Stimulated activated naive B cell treated with anti-CD40 and anti-IgM and Interleukin-4, amounts not matched to agents 10 μg/mL and 1 μg/mL and 100 μg/mL, for 72 hours (primary cell): ENCODE measurements around the gene INO80B.
"Not testable (repeated sequence)": the region's sequence is repeated elsewhere in the genome, so short reads cannot be mapped to it uniquely, and the experiment has no call there.

Experiments
- ATAC-seq, 2 donors: fragments of 150-1000 bp; cut with Tn5 transposase; replicated peaks; 2 replicates each; pipeline ENCODE4 v1.10.0; 2021; ENCODE audit warnings: moderate library complexity in 1 of 2
- DNase-seq: peaks from one replicate; pipeline ENCODE4 v3.0.0; 2021
- H3K27ac Mint-ChIP-seq: one replicate; pipeline ENCODE4 v1.8.0; 2022; ENCODE audit warnings: mild to moderate bottlenecking, mixed read lengths
- H3K27me3 Mint-ChIP-seq, 2 donors: one replicate each; pipeline ENCODE4 v1.8.0; 2022; ENCODE audit warnings: mixed read lengths in 2 of 2
- H3K36me3 Mint-ChIP-seq, 2 donors: one replicate each; pipeline ENCODE4 v1.8.0; 2022; ENCODE audit warnings: mixed read lengths in 2 of 2, mild to moderate bottlenecking in 1 of 2
- H3K4me1 Mint-ChIP-seq, 2 donors: one replicate each; pipeline ENCODE4 v1.8.0; 2022; ENCODE audit warnings: mixed read lengths in 2 of 2, mild to moderate bottlenecking in 1 of 2
- H3K4me3 Mint-ChIP-seq, 2 donors: one replicate each; pipeline ENCODE4 v1.8.0; 2022; ENCODE audit warnings: mild to moderate bottlenecking in 2 of 2, mixed read lengths in 2 of 2, moderate library complexity in 1 of 2
- H3K9me3 Mint-ChIP-seq, 2 donors: one replicate each; pipeline ENCODE4 v1.8.0; 2022; ENCODE audit warnings: mixed read lengths in 2 of 2, mild to moderate bottlenecking in 1 of 2

INO80B gene

GRCh38 chr2:74420443-74421103 lies 34.3 kb upstream of the INO80B start:
- peak overlapping the region; percentile 95 for H3K27ac Mint-ChIP-seq
- DNase-seq, ATAC-seq, H3K27me3 Mint-ChIP-seq, H3K9me3 Mint-ChIP-seq: not testable (repeated sequence)
- peaks cover 6 to 11% of the 10 kb centered on the region in 2 donors for H3K36me3 Mint-ChIP-seq
- H3K4me3 Mint-ChIP-seq, result peak overlapping the region; percentile 94
- H3K4me1 Mint-ChIP-seq, result peaks cover 32 to 70% of the 10 kb centered on the region in 2 donors

- Mint-ChIP-seq H3K9me3 (no peaks in the 10 kb centered on the region), H3K27me3 (no peaks in the 10 kb centered on the region), H3K4me3 (peak within 1 kb of the TSS; percentile 94), H3K27ac (peak within 1 kb of the TSS; percentile 95), H3K4me1 (peaks cover 27 to 62% of the 10 kb centered on the region in 2 donors), H3K36me3 (peaks cover 11 to 17% of the 10 kb centered on the region in 2 donors)
- DNase-seq (peak; percentile 95), ATAC-seq (peak; percentile 91 to 94)
Measured at GRCh38 chr2:74421221-74421870, 33.5 kb upstream of the INO80B start, which contains the start of the genes C2orf81 and WDR54. Gene C2orf81, minus strand, starts transcription at chr2:74421619. Its CDS starts 59 bp downstream, at chr2:74421560. Gene WDR54, plus strand, starts transcription at chr2:74421730. Its CDS starts 424 bp downstream, at chr2:74422154.

GRCh38 chr2:74423231-74424095 lies 31.4 kb upstream of the INO80B start:
- Mint-ChIP-seq H3K27ac (peak overlapping the region; percentile 11), H3K4me3 (peak overlapping the region in 1 of 2 donors; percentile 94), H3K27me3 (no peaks in the 10 kb centered on the region), H3K9me3 (no peaks in the 10 kb centered on the region), H3K4me1 (peaks cover 15 to 49% of the 10 kb centered on the region in 2 donors), H3K36me3 (peaks cover 17 to 27% of the 10 kb centered on the region in 2 donors)
- DNase-seq (no peak), ATAC-seq (no peak)

- H3K36me3 Mint-ChIP-seq, result peaks cover 20 to 30% of the 10 kb centered on the region in 2 donors
- H3K4me3 Mint-ChIP-seq, result no peak overlapping the region
- H3K27ac Mint-ChIP-seq, result no peak overlapping the region
- DNase-seq (no peak), ATAC-seq (no peak)
- peaks cover 15 to 42% of the 10 kb centered on the region in 2 donors for H3K4me1 Mint-ChIP-seq
- no peaks in the 10 kb centered on the region for H3K27me3 Mint-ChIP-seq
- no peaks in the 10 kb centered on the region for H3K9me3 Mint-ChIP-seq
Measured at GRCh38 chr2:74424139-74424992, 30.5 kb upstream of the INO80B start.

GRCh38 chr2:74424995-74425406 lies 29.9 kb upstream of the INO80B start:
- Mint-ChIP-seq H3K27ac (no peak overlapping the region), H3K4me3 (no peak overlapping the region), H3K9me3 (no peaks in the 10 kb centered on the region), H3K4me1 (peaks cover 13 to 38% of the 10 kb centered on the region in 2 donors), H3K27me3 (no peaks in the 10 kb centered on the region), H3K36me3 (peaks cover 23 to 35% of the 10 kb centered on the region in 2 donors)
- ATAC-seq, result no peak
- DNase-seq, result no peak

- peaks cover 10 to 33% of the 10 kb centered on the region in 2 donors for H3K4me1 Mint-ChIP-seq
- no peak overlapping the region for H3K4me3 Mint-ChIP-seq
- no peaks in the 10 kb centered on the region for H3K9me3 Mint-ChIP-seq
- no peak overlapping the region for H3K27ac Mint-ChIP-seq
- H3K36me3 Mint-ChIP-seq, result peaks cover 26 to 39% of the 10 kb centered on the region in 2 donors
- ATAC-seq, result no peak
- no peak for DNase-seq
- no peaks in the 10 kb centered on the region for H3K27me3 Mint-ChIP-seq
Measured at GRCh38 chr2:74425523-74425922, 29.4 kb upstream of the INO80B start.

- ATAC-seq (no peak), DNase-seq (no peak)
- Mint-ChIP-seq H3K9me3 (no peaks in the 10 kb centered on the region), H3K4me3 (no peak overlapping the region), H3K4me1 (peaks cover 7 to 27% of the 10 kb centered on the region in 2 donors), H3K27ac (no peak overlapping the region), H3K36me3 (peaks cover 26 to 39% of the 10 kb centered on the region in 2 donors), H3K27me3 (no peaks in the 10 kb centered on the region)
Measured at GRCh38 chr2:74426181-74426758, 28.6 kb upstream of the INO80B start.

- Mint-ChIP-seq H3K27me3 (no peaks in the 10 kb centered on the region), H3K27ac (no peak overlapping the region)
Measured at GRCh38 chr2:74427551-74427950, 27.3 kb upstream of the INO80B start.

GRCh38 chr2:74428675-74429074 lies 26.2 kb upstream of the INO80B start:
- H3K4me1 Mint-ChIP-seq, result peaks cover 0 to 7% of the 10 kb centered on the region in 2 donors
- peaks cover 30 to 43% of the 10 kb centered on the region in 2 donors for H3K36me3 Mint-ChIP-seq
- no peak overlapping the region for H3K27ac Mint-ChIP-seq
- no peak for DNase-seq
- ATAC-seq, result no peak
- no peak overlapping the region for H3K4me3 Mint-ChIP-seq
- H3K9me3 Mint-ChIP-seq, result no peaks in the 10 kb centered on the region
- H3K27me3 Mint-ChIP-seq, result no peaks in the 10 kb centered on the region

More at GRCh38 chr2:74427551-74427950, 27.3 kb upstream of the INO80B start:
- Mint-ChIP-seq H3K4me3 (no peak overlapping the region), H3K9me3 (no peaks in the 10 kb centered on the region), H3K4me1 (peaks cover 7 to 18% of the 10 kb centered on the region in 2 donors), H3K36me3 (peaks cover 30 to 42% of the 10 kb centered on the region in 2 donors)
- ATAC-seq (no peak), DNase-seq (no peak)

GRCh38 chr2:74429487-74430451 lies 25.1 kb upstream of the INO80B start:
- ATAC-seq, result no peak

GRCh38 chr2:74430502-74430901 lies 24.4 kb upstream of the INO80B start:
- ATAC-seq (no peak), DNase-seq (no peak)
- Mint-ChIP-seq H3K9me3 (no peaks in the 10 kb centered on the region), H3K27ac (no peak overlapping the region), H3K4me3 (no peak overlapping the region), H3K4me1 (peaks cover 1 to 8% of the 10 kb centered on the region in 2 donors), H3K27me3 (no peaks in the 10 kb centered on the region), H3K36me3 (peaks cover 25 to 36% of the 10 kb centered on the region in 2 donors)

More at GRCh38 chr2:74429487-74430451, 25.1 kb upstream of the INO80B start:
- no peak overlapping the region for H3K4me3 Mint-ChIP-seq
- H3K36me3 Mint-ChIP-seq, result peaks cover 30 to 41% of the 10 kb centered on the region in 2 donors
- H3K27me3 Mint-ChIP-seq, result no peaks in the 10 kb centered on the region
- DNase-seq, result no peak
- no peaks in the 10 kb centered on the region for H3K9me3 Mint-ChIP-seq
- peaks cover 0 to 7% of the 10 kb centered on the region in 2 donors for H3K4me1 Mint-ChIP-seq
- peak overlapping the region; percentile 65 for H3K27ac Mint-ChIP-seq

- H3K27ac Mint-ChIP-seq, result peak overlapping the region; percentile 76
Measured at GRCh38 chr2:74436111-74436805, 18.6 kb upstream of the INO80B start.

More at GRCh38 chr2:74436111-74436805, 18.6 kb upstream of the INO80B start:
- Mint-ChIP-seq H3K4me1 (peaks cover 39 to 59% of the 10 kb centered on the region in 2 donors), H3K36me3 (peaks cover 4 to 17% of the 10 kb centered on the region in 2 donors), H3K27me3 (peaks cover 3 to 7% of the 10 kb centered on the region in 2 donors), H3K9me3 (peaks cover 0 to 2% of the 10 kb centered on the region in 2 donors), H3K4me3 (peak overlapping the region in 1 of 2 donors; percentile 0)
- DNase-seq (no peak), ATAC-seq (no peak)
